SU-DHL-6 (cell line): ENCODE data around the gene TSGA10IP.

Experiments
- H2AFZ ChIP-seq: fragments of 200-600 bp; sonication (generic); 2 replicates; pipeline ENCODE4 v1.6.1; 2014; ENCODE audit warnings: low read depth, mild to moderate bottlenecking, moderate library complexity, mixed read lengths, antibody characterized with exemption, low read length; ENCODE audit not compliant: severe bottlenecking
- H3F3A ChIP-seq: fragments of 200-600 bp; shearing (Covaris generic); 2 replicates; pipeline ENCODE4 v1.6.0; 2016; ENCODE audit warnings: antibody characterized with exemption, mild to moderate bottlenecking; ENCODE audit not compliant: insufficient read depth
- H3K27ac ChIP-seq: fragments of 200-600 bp; sonication (generic); 2 replicates; pipeline ENCODE4 v1.5.1; 2016; ENCODE audit warnings: low read depth, mild to moderate bottlenecking, low read length, moderate library complexity, mixed read lengths
- H3K27me3 ChIP-seq: fragments of 200-600 bp; sonication (generic), shearing (Covaris generic); 2 replicates; pipeline ENCODE4 v1.6.0; 2014; ENCODE audit warnings: mild to moderate bottlenecking, low read length
- H3K36me3 ChIP-seq: fragments of 200-600 bp; sonication (generic); 2 replicates; pipeline ENCODE4 v1.6.1; 2014; ENCODE audit warnings: mild to moderate bottlenecking, low read length, mixed read lengths
- H3K4me2 ChIP-seq: fragments of 300-600, 200-600 bp; shearing (Covaris generic), sonication (generic); 2 replicates; pipeline ENCODE4 v1.6.0; 2014; ENCODE audit warnings: low read length, low read depth, mild to moderate bottlenecking; ENCODE audit not compliant: poor library complexity, severe bottlenecking
- H3K4me3 ChIP-seq: fragments of 200-600 bp; sonication (generic); 2 replicates; pipeline ENCODE4 v1.5.1; 2014; ENCODE audit warnings: antibody characterized with exemption, low read length, mild to moderate bottlenecking, mixed read lengths; ENCODE audit not compliant: insufficient read depth, poor library complexity, severe bottlenecking
- H3K79me2 ChIP-seq: fragments of 200-600 bp; sonication (generic); 2 replicates; pipeline ENCODE4 v1.6.1; 2014; ENCODE audit warnings: mild to moderate bottlenecking, low read length, moderate library complexity; ENCODE audit not compliant: insufficient read depth
- H3K9ac ChIP-seq: fragments of 200-600 bp; sonication (generic); 2 replicates; pipeline ENCODE4 v1.7.0; 2014; ENCODE audit warnings: mild to moderate bottlenecking, low read length
- H3K9me2 ChIP-seq: fragments of 200-600 bp; sonication (generic); replicated peaks from 2 replicates; pipeline ENCODE4 v1.6.1; 2014; ENCODE audit warnings: low read length; ENCODE audit not compliant: insufficient read depth
- H3K9me3 ChIP-seq: fragments of 200-600 bp; sonication (generic); 2 replicates; pipeline ENCODE4 v1.6.1; 2014; ENCODE audit warnings: low read length, mixed read lengths; ENCODE audit not compliant: insufficient read depth
- H4K20me1 ChIP-seq: fragments of 200-600 bp; sonication (generic); 2 replicates; pipeline ENCODE4 v1.6.1; 2014; ENCODE audit warnings: low read depth, mild to moderate bottlenecking, antibody characterized with exemption, low read length, moderate library complexity, mixed read lengths
- EZH2phosphoT487 ChIP-seq: fragments of 200-600 bp; sonication (generic), shearing (Covaris generic); conservative IDR thresholded peaks from 2 replicates; pipeline ENCODE4 v1.6.1; 2018; ENCODE audit warnings: mild to moderate bottlenecking, antibody characterized with exemption, low read length, moderate library complexity, mixed read lengths
- TF ChIP-seq, protein P1 (sequence below): fragments of 200-600 bp; sonication (generic); IDR thresholded peaks from one replicate; pipeline ENCODE4 v1.5.1; 2017; ENCODE audit warnings: antibody characterized with exemption, mild to moderate bottlenecking, low read length, moderate library complexity; ENCODE audit not compliant: insufficient read depth, poor library complexity, severe bottlenecking

Gene TSGA10IP

DNA sequence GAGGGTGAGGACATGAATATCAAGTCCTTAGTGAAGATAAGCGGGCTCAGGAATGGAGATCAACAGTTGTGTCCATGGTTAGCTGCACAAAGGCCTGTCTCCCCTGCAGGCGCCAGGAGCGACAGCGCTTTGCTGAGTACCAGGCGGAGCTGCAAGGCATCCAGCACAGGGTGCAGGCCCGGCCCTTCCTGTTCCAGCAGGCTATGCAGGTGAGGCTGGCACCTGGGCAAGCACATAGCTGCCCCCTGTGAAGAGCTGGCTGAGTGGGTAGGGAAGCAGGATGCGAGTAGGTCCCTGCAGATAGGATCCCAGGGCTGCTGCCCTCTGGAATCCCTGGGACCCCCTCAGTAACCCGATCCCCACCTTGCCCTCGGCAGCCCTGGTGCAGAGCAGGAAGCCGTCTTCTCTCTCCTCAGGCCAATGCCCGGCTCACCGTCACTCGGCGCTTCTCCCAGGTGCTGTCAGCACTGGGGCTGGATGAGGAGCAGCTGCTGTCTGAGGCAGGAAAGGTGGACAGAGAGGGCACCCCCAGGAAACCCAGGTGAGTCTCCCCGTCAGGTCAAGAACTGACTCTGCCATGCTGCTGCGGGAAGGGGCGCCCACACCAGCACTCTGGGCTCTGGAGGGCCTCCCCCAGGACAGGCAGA, 13.6 kb downstream of the TSGA10IP start:
- Histone ChIP-seq H4K20me1 (0 out of 2 replicates have a peak, but pooled peaks cover 3% of the 10 kb centered on the region), H3K9ac (no peak overlapping the region), H3K4me2 (no peak overlapping the region), H3K36me3 (no peaks in the 10 kb centered on the region), H3K9me3 (no peaks in the 10 kb centered on the region), H2AFZ (no peak overlapping the region), H3F3A (no peaks in the 10 kb centered on the region), H3K79me2 (peaks cover 22% of the 10 kb centered on the region), H3K27ac (no peak overlapping the region), H3K4me3 (no peak overlapping the region), H3K9me2 (no peaks in the 10 kb centered on the region), H3K27me3 (no peaks in the 10 kb centered on the region)
- TF ChIP-seq EZH2phosphoT487 = no peak
- TF ChIP-seq, protein P1, sequence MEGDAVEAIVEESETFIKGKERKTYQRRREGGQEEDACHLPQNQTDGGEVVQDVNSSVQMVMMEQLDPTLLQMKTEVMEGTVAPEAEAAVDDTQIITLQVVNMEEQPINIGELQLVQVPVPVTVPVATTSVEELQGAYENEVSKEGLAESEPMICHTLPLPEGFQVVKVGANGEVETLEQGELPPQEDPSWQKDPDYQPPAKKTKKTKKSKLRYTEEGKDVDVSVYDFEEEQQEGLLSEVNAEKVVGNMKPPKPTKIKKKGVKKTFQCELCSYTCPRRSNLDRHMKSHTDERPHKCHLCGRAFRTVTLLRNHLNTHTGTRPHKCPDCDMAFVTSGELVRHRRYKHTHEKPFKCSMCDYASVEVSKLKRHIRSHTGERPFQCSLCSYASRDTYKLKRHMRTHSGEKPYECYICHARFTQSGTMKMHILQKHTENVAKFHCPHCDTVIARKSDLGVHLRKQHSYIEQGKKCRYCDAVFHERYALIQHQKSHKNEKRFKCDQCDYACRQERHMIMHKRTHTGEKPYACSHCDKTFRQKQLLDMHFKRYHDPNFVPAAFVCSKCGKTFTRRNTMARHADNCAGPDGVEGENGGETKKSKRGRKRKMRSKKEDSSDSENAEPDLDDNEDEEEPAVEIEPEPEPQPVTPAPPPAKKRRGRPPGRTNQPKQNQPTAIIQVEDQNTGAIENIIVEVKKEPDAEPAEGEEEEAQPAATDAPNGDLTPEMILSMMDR = no peak

GRCh38 chr11:65960824-65961266, 15.6 kb downstream of the TSGA10IP start:
- Histone ChIP-seq H3F3A (no peaks in the 10 kb centered on the region), H3K27ac (peak overlapping the region; percentile 44; the same call in 1 of the 2 replicates), H4K20me1 (0 out of 2 replicates have a peak, but pooled peaks cover 3% of the 10 kb centered on the region), H3K9me2 (no peaks in the 10 kb centered on the region), H3K79me2 (peaks cover 30% of the 10 kb centered on the region), H3K9me3 (no peaks in the 10 kb centered on the region), H3K4me2 (peak overlapping the region; percentile 96), H3K27me3 (no peaks in the 10 kb centered on the region), H2AFZ (peak overlapping the region; percentile 82), H3K9ac (peak overlapping the region; percentile 97), H3K36me3 (no peaks in the 10 kb centered on the region), H3K4me3 (peak overlapping the region; percentile 98)
- TF ChIP-seq EZH2phosphoT487 = no peak
- TF ChIP-seq, protein P1 = no peak

DNA sequence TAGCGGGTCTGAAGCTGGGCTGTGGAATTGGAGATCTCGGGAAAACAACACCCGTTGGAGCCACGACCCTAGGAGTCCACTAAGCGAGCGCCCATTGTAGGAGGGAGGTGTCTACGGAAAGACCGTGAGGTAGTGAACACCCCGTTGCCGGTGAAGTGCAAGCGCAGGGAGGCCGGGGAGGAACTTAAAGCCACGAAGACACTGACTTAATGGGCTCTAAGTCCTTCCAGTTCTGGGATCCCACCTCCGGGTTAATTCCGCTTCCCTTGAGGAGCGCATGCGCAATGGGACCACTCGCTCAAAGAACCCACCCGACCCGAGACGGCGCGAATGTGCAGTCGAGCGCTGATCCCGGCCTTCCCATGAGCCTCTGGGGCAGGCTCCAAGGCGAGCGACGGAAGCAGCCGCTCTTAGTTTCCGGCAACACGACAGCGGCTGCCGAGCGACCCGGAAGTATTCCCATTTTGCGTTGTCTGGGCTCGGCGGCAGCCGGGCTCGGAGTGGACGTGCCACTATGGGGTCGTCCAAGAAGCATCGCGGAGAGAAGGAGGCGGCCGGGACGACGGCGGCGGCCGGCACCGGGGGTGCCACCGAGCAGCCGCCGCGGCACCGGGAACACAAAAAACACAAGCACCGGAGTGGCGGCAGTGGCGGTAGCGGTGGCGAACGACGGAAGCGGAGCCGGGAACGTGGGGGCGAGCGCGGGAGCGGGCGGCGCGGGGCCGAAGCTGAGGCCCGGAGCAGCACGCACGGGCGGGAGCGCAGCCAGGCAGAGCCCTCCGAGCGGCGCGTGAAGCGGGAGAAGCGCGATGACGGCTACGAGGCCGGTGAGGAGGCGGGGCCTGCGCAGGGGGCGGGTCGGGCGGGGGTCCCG, 16.2 kb downstream of the TSGA10IP start, which contains the start of gene SART1:
Gene SART1, plus strand, starts transcription at position 468 of the 874 bp plus-strand sequence. Its CDS starts 47 bp downstream, at position 515.
- Histone ChIP-seq H3K27ac (peak within 1 kb of the TSS; percentile 58), H2AFZ (peak within 1 kb of the TSS; percentile 82), H3F3A (no peaks in the 10 kb centered on the region), H3K4me3 (peak within 1 kb of the TSS; percentile 98), H3K36me3 (no peaks in the 10 kb centered on the region; the same call in 1 of the 2 replicates), H4K20me1 (0 out of 2 replicates have a peak, but pooled peaks cover 3% of the 10 kb centered on the region), H3K4me2 (peak within 1 kb of the TSS; percentile 96), H3K9me2 (no peaks in the 10 kb centered on the region), H3K9ac (peak within 1 kb of the TSS; percentile 97), H3K79me2 (peaks cover 30% of the 10 kb centered on the region), H3K27me3 (no peaks in the 10 kb centered on the region), H3K9me3 (no peaks in the 10 kb centered on the region)
- TF ChIP-seq EZH2phosphoT487 = no peak
- TF ChIP-seq, protein P1 = no peak
